Calu3 (cell line): ENCODE data around the gene SHISA8. TPM values are rescaled to one million over a fixed set of nuclear protein-coding genes. Genes with fewer than 3 reads are reported as not detected.
"Not testable (repeated sequence)": the region's sequence is repeated elsewhere in the genome, so short reads cannot be mapped to it uniquely, and the experiment has no call there.

Experiments
- BruUV-seq: library from RNA; stranded (reverse); fragments of 400-500 nt; replicated peaks from 2 replicates; lab custom pipeline; 2021; lab: Mats Ljungman, UMichigan
- CTCF ChIA-PET: fragments of 300-600 bp; sonication (Branson Sonifier 250); formaldehyde crosslinking; loops from one replicate; lab custom pipeline; 2022; ENCODE audit warnings: antibody characterized with exemption; lab: Charles Lee
- DNase-seq: peaks from one replicate; pipeline ENCODE4 v3.0.0; 2022
- H3K27ac Mint-ChIP-seq: one replicate; pipeline ENCODE4 v1.8.0; 2022; ENCODE audit warnings: mixed read lengths; ENCODE audit not compliant: unreplicated experiment
- H3K27me3 Mint-ChIP-seq: one replicate; pipeline ENCODE4 v1.8.0; 2022; ENCODE audit warnings: mixed read lengths; ENCODE audit not compliant: unreplicated experiment
- H3K36me3 Mint-ChIP-seq: one replicate; pipeline ENCODE4 v1.8.0; 2022; ENCODE audit warnings: mild to moderate bottlenecking, moderate library complexity, mixed read lengths; ENCODE audit not compliant: insufficient read depth, unreplicated experiment
- H3K4me1 Mint-ChIP-seq: one replicate; pipeline ENCODE4 v1.8.0; 2022; ENCODE audit warnings: mild to moderate bottlenecking, low read depth, mixed read lengths; ENCODE audit not compliant: unreplicated experiment
- H3K4me3 Mint-ChIP-seq: one replicate; pipeline ENCODE4 v1.8.0; 2022; ENCODE audit warnings: mild to moderate bottlenecking, low read depth, moderate library complexity, mixed read lengths; ENCODE audit not compliant: unreplicated experiment
- H3K9me3 Mint-ChIP-seq: one replicate; pipeline ENCODE4 v1.8.0; 2022; ENCODE audit warnings: low read depth, mixed read lengths; ENCODE audit not compliant: unreplicated experiment
- intact Hi-C: fragments of 100-400 bp; cut with micrococcal nuclease; formaldehyde crosslinking; loops from one replicate; pipeline ENCODE4 v1.10.0; 2022; ENCODE audit not compliant: unreplicated experiment
- total RNA-seq: library from RNA; stranded (reverse); gene quantifications from 2 replicates; pipeline ENCODE4 v1.2.3, GENCODE V29; 2022
- TF ChIP-seq, protein P1 (sequence below): fragments of 200-600 bp; IDR thresholded peaks from one replicate; pipeline ENCODE4 v1.8.0; 2022; ENCODE audit warnings: antibody characterized with exemption; ENCODE audit not compliant: unreplicated experiment

Gene SHISA8
- total RNA-seq, 1 experiment from 2014 or later = not detected

DNA sequence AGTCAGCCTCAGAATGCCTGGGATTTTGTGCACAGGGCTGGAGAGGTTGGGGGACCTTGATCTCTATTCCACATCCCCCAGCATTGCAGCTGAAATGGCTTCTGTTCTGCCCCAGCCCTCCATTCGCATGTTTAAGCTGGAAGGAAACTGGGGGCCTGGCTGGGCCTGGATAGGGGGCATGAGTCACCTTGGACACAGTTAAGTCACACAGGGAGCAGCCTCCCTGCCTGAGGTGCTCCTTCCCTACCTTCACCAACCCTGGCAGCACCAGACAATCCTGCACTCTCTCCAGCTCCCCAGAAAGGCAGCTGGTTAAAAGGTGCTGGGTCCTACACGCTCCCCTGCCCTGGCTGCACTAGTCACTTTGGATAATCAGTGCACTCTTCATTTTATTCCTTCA, 37.8 kb upstream of the SHISA8 start:
- Mint-ChIP-seq H3K4me1 (peaks cover 26% of the 10 kb centered on the region), H3K9me3 (no peaks in the 10 kb centered on the region), H3K27me3 (no peaks in the 10 kb centered on the region)

DNA sequence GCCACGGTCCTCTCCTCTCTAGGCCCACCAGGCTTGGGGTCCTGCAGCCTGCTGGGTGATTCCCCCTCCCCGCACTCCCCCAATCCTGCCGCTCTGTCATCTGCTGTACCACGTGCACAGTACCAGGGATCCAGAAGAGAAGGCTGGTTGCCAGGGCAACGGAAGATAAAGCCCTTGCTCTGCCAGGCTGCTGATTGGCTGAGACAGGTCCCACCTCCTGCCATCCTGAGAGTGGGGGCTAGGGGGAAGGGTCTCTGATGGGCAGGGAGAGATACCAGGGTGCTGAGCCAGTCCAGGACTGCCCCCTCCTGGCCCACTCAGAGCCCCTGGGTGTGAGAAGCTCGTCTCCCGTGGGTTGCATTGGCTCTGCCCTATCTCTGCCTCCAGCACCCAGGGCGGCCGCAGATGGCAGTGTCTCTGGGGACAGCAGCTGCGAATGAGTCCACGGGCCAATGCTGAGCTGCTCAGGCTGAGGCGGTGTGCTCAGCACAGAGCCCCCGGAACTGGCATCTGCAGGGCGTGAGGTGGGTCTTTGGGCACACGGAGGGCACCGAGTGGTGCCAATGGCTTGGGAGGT, 37.1 kb upstream of the SHISA8 start, which contains the start of gene SMIM45:
Gene SMIM45, plus strand, starts transcription at position 253 of the 577 bp plus-strand sequence.
- CTCF ChIA-PET = interaction anchor here (0.5 kb wide), 2 partner anchors 28 to 100 kb away, joined by 3 to 6 read pairs; no protein-coding TSS in a partner anchor
- no TSS peak for BruUV-seq
- no peak for DNase-seq
- TF ChIP-seq, protein P1, sequence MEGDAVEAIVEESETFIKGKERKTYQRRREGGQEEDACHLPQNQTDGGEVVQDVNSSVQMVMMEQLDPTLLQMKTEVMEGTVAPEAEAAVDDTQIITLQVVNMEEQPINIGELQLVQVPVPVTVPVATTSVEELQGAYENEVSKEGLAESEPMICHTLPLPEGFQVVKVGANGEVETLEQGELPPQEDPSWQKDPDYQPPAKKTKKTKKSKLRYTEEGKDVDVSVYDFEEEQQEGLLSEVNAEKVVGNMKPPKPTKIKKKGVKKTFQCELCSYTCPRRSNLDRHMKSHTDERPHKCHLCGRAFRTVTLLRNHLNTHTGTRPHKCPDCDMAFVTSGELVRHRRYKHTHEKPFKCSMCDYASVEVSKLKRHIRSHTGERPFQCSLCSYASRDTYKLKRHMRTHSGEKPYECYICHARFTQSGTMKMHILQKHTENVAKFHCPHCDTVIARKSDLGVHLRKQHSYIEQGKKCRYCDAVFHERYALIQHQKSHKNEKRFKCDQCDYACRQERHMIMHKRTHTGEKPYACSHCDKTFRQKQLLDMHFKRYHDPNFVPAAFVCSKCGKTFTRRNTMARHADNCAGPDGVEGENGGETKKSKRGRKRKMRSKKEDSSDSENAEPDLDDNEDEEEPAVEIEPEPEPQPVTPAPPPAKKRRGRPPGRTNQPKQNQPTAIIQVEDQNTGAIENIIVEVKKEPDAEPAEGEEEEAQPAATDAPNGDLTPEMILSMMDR = no peak
- Mint-ChIP-seq H3K36me3 (peaks cover 15% of the 10 kb centered on the region), H3K9me3 (no peaks in the 10 kb centered on the region), H3K4me3 (no peak within 1 kb of the TSS), H3K27me3 (no peaks in the 10 kb centered on the region), H3K27ac (no peak within 1 kb of the TSS), H3K4me1 (peaks cover 22% of the 10 kb centered on the region)
- intact Hi-C loops = no loop called here

More for the DNA sequence above, 37.8 kb upstream of the SHISA8 start:
- TF ChIP-seq, protein P1 = no peak
- intact Hi-C loops = no loop called here
- Mint-ChIP-seq H3K4me3 (no peak overlapping the region), H3K27ac (no peak overlapping the region), H3K36me3 (peaks cover 8% of the 10 kb centered on the region)
- CTCF ChIA-PET = interaction anchor here (0.5 kb wide), 1 partner anchor 27 kb away, joined by 6 read pairs; no protein-coding TSS in a partner anchor
- no TSS peak for BruUV-seq
- no peak for DNase-seq

DNA sequence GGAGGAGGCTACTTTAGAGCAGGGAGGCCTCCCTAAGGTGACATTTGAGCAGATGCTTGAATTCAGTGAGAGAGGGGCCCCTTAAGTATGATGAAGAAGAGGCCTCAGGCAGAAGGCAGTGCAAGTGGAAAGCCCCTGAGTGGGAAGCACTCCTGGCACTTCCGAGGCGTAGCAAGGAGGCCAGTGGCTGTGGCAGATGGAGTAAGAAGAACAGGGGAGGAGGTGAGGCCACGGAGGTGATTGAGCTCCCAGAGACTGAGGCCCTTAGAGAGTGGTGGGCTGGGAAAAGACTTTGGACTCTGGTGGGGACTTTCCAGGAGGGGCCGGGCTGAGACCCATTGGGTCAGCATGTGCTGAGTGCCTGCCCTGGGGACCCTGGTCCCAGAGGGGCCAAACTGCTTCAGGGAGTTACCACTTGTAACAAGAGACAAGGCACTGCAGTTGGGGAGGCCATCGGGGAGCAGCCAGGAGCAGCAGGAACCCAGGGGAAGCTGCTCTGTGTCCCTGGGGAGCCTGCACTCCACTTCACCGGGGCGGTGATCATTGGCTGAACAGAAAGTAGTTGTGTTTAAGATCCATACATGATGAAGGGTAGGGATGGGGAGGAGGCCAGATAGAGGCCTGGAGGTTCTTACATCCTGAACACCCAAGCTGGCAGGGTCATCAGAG, 34.6 kb upstream of the SHISA8 start:
- BruUV-seq = no TSS peak
- Mint-ChIP-seq H3K9me3 (no peaks in the 10 kb centered on the region), H3K4me1 (peaks cover 39% of the 10 kb centered on the region), H3K27ac (no peak overlapping the region), H3K36me3 (peaks cover 36% of the 10 kb centered on the region), H3K4me3 (no peak overlapping the region), H3K27me3 (no peaks in the 10 kb centered on the region)
- CTCF ChIA-PET = interaction anchor here (0.6 kb wide), 1 partner anchor 328 kb away, joined by 4 read pairs; the partner anchor contains the start of gene XRCC6
- no peak for DNase-seq
- intact Hi-C loops = loop anchor here (5.0 kb wide), 1 partner anchor 123 kb away; the partner anchor contains the start of genes NAGA and PHETA2
- TF ChIP-seq, protein P1 = no peak

DNA sequence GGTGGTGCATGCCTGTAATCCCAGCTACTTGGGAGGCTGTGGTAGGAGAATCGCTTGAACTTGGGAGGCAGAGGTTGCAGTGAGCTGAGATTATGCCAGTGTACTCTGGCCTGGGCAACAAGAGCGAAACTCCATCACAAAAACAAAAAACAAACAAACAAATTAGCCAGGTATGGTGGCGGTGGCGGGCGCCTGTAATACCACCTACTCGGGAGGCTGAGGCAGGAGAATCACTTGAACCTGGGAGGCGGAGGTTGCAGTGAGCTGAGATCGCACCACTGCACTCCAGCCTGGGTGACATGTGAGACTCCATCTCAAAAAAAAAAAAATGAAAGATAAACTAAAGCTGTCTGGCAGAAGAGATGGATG, 34.0 kb upstream of the SHISA8 start:
- H3K27me3 Mint-ChIP-seq, H3K9me3 Mint-ChIP-seq, H3K27ac Mint-ChIP-seq, DNase-seq, BruUV-seq: not testable (repeated sequence)
- Mint-ChIP-seq H3K36me3 (peaks cover 40% of the 10 kb centered on the region), H3K4me3 (peak overlapping the region; percentile 79), H3K4me1 (peaks cover 44% of the 10 kb centered on the region)
- CTCF ChIA-PET = interaction anchor here (0.6 to 1.0 kb wide), 2 partner anchors 23 to 98 kb away, joined by 3 to 5 read pairs; no protein-coding TSS in a partner anchor
- intact Hi-C loops = loop anchor here (5.0 kb wide), 1 partner anchor 123 kb away; the partner anchor contains the start of genes NAGA and PHETA2
